WTC11 (cell line): ENCODE data around the gene RPL35. TPM values are rescaled to one million over a fixed set of nuclear protein-coding genes. Genes with fewer than 3 reads are reported as not detected.

Source experiments
- ESRRA ChIP-seq: sonication (generic); formaldehyde crosslinking; IDR thresholded peaks from 2 replicates; pipeline ENCODE4 v1.8.1; 2022; ENCODE audit warnings: mild to moderate bottlenecking, missing genetic modification reagents, borderline replicate concordance
- FOXP4 ChIP-seq: sonication (generic); formaldehyde crosslinking; IDR thresholded peaks from 2 replicates; pipeline ENCODE4 v1.8.0; 2022; ENCODE audit warnings: mild to moderate bottlenecking, missing genetic modification reagents
- GTF2I ChIP-seq: fragments of 250-450 bp; sonication (Bioruptor Pico); conservative IDR thresholded peaks from 2 replicates; pipeline ENCODE4 v1.4.0; 2021; ENCODE audit warnings: mild to moderate bottlenecking
- MXD4 ChIP-seq: fragments of 250-450 bp; sonication (Bioruptor Pico); IDR thresholded peaks from 2 replicates; pipeline ENCODE4 v1.8.0; 2021; ENCODE audit warnings: mild to moderate bottlenecking, moderate library complexity, borderline replicate concordance
- PRRX2 ChIP-seq: fragments of 250-450 bp; sonication (Bioruptor Pico); IDR thresholded peaks from 2 replicates; pipeline ENCODE4 v1.8.0; 2021; ENCODE audit warnings: mild to moderate bottlenecking
- ZNF121 ChIP-seq: sonication (generic); formaldehyde crosslinking; IDR thresholded peaks from 2 replicates; pipeline ENCODE4 v1.8.0; 2023; ENCODE audit warnings: missing genetic modification reagents
- ZNF281 ChIP-seq: sonication (generic); formaldehyde crosslinking; IDR thresholded peaks from 2 replicates; pipeline ENCODE4 v1.8.0; 2023; ENCODE audit warnings: mild to moderate bottlenecking, missing genetic modification reagents
- ZNF423 ChIP-seq: fragments of 250-450 bp; sonication (Bioruptor Pico); IDR thresholded peaks from 2 replicates; pipeline ENCODE4 v2.1.2; 2022; ENCODE audit warnings: mild to moderate bottlenecking, moderate library complexity
- ZNF425 ChIP-seq: fragments of 250-450 bp; sonication (Bioruptor Pico); conservative IDR thresholded peaks from 2 replicates; pipeline ENCODE4 v1.9.0; 2021; ENCODE audit warnings: mild to moderate bottlenecking
- total RNA-seq: library from RNA; stranded (reverse); gene quantifications from 3 replicates; pipeline ENCODE4 v1.2.3, GENCODE V29; 2021
- TF ChIP-seq, protein P1 (sequence below): fragments of 250-450 bp; sonication (Bioruptor Pico); IDR thresholded peaks from 2 replicates; pipeline ENCODE4 v1.9.0; 2021; ENCODE audit warnings: mild to moderate bottlenecking
- TF ChIP-seq, protein P2 (sequence below): sonication (generic); formaldehyde crosslinking; IDR thresholded peaks from 2 replicates; pipeline ENCODE4 v1.8.0; 2022; ENCODE audit warnings: mild to moderate bottlenecking, missing genetic modification reagents
- TF ChIP-seq, protein P3 (sequence below): sonication (generic); formaldehyde crosslinking; IDR thresholded peaks from 2 replicates; pipeline ENCODE4 v1.8.1; 2023; ENCODE audit warnings: mild to moderate bottlenecking, missing genetic modification reagents
- TF ChIP-seq, protein P4 (sequence below): sonication (generic); formaldehyde crosslinking; IDR thresholded peaks from 2 replicates; pipeline ENCODE4 v1.8.1; 2023; ENCODE audit warnings: mild to moderate bottlenecking, moderate library complexity, missing genetic modification reagents

RPL35 gene
- total RNA-seq, 1 experiment from 2014 or later: 1,710 TPM

DNA sequence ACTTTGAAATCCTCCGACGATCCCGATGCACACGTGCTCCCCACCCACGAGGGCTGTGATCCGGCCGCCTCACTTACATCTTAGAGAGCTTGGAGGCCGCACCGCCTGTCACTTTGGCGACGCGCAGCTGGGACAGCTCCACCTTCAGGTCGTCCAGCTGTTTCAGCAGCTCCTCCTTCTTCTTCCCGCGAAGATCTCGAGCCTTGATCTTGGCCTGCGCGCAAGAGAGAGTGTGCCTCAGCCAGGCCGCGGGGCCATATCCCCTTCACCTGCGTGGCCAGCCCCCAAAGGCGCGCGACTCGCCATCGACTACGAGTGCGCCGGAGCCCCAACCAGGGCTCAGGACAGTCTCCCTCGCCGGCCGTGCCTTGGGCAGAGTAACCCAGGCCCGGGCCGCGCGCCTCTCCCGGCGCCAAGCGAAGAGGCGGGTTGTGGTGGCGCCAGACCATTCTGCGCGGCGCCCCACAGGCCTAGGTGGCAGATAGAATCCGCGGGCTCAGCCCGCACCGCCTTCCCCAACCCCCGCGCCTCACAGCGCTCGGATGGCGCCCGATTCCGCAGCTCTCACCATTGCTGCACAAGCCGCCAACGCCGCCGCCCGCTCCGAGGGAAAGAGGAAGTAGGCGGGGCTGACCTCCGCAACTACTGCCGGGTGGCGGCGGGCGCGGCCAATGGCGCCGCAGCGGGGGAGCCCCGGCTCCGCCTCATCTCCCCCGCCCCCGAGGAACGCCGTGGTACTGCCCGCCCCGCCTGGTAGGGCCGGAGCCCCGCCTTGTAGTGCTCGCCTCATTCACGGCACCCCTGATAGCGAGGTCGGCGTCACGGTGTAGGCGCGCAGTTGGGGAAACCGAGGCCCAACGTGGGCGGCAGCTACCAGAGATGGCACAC lies at the start of gene RPL35, which contains the start of gene ARPC5L (continued):
- TF ChIP-seq, protein P1, sequence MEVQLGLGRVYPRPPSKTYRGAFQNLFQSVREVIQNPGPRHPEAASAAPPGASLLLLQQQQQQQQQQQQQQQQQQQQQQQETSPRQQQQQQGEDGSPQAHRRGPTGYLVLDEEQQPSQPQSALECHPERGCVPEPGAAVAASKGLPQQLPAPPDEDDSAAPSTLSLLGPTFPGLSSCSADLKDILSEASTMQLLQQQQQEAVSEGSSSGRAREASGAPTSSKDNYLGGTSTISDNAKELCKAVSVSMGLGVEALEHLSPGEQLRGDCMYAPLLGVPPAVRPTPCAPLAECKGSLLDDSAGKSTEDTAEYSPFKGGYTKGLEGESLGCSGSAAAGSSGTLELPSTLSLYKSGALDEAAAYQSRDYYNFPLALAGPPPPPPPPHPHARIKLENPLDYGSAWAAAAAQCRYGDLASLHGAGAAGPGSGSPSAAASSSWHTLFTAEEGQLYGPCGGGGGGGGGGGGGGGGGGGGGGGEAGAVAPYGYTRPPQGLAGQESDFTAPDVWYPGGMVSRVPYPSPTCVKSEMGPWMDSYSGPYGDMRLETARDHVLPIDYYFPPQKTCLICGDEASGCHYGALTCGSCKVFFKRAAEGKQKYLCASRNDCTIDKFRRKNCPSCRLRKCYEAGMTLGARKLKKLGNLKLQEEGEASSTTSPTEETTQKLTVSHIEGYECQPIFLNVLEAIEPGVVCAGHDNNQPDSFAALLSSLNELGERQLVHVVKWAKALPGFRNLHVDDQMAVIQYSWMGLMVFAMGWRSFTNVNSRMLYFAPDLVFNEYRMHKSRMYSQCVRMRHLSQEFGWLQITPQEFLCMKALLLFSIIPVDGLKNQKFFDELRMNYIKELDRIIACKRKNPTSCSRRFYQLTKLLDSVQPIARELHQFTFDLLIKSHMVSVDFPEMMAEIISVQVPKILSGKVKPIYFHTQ (CRISPR knock-in tag): no peak
- TF ChIP-seq ZNF423 (CRISPR knock-in tag): no peak
- no peak for TF ChIP-seq ESRRA (CRISPR knock-in tag)
- TF ChIP-seq, protein P2, sequence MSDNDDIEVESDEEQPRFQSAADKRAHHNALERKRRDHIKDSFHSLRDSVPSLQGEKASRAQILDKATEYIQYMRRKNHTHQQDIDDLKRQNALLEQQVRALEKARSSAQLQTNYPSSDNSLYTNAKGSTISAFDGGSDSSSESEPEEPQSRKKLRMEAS: peak; percentile 88
- no peak for TF ChIP-seq ZNF121
- no peak for TF ChIP-seq ZNF281 (CRISPR knock-in tag)
- 0 out of 2 replicates have a peak, but pooled peaks have one; percentile 50 for TF ChIP-seq FOXP4 (CRISPR knock-in tag)
- TF ChIP-seq ZNF425 (CRISPR knock-in tag): no peak
- TF ChIP-seq GTF2I: 0 out of 2 replicates have a peak, but pooled peaks have one; percentile 15
- TF ChIP-seq, protein P3, sequence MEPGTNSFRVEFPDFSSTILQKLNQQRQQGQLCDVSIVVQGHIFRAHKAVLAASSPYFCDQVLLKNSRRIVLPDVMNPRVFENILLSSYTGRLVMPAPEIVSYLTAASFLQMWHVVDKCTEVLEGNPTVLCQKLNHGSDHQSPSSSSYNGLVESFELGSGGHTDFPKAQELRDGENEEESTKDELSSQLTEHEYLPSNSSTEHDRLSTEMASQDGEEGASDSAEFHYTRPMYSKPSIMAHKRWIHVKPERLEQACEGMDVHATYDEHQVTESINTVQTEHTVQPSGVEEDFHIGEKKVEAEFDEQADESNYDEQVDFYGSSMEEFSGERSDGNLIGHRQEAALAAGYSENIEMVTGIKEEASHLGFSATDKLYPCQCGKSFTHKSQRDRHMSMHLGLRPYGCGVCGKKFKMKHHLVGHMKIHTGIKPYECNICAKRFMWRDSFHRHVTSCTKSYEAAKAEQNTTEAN (CRISPR knock-in tag): 0 out of 2 replicates have a peak, but pooled peaks have one; percentile 8
- peak; percentile 71; the same call in 1 of the 2 replicates for TF ChIP-seq PRRX2 (CRISPR knock-in tag)
- no peak for TF ChIP-seq MXD4 (CRISPR knock-in tag)
- TF ChIP-seq, protein P4, sequence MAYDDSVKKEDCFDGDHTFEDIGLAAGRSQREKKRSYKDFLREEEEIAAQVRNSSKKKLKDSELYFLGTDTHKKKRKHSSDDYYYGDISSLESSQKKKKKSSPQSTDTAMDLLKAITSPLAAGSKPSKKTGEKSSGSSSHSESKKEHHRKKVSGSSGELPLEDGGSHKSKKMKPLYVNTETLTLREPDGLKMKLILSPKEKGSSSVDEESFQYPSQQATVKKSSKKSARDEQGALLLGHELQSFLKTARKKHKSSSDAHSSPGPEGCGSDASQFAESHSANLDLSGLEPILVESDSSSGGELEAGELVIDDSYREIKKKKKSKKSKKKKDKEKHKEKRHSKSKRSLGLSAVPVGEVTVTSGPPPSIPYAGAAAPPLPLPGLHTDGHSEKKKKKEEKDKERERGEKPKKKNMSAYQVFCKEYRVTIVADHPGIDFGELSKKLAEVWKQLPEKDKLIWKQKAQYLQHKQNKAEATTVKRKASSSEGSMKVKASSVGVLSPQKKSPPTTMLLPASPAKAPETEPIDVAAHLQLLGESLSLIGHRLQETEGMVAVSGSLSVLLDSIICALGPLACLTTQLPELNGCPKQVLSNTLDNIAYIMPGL: peak; percentile 96
